GM11168 (cell line): Measurements from ENCODE around the gene FAM83D.

Source experiments
- in situ Hi-C: fragments of 300-500 bp; cut with MboI; formaldehyde crosslinking; loops from one replicate; pipeline ENCODE4 v1.12.0; 2022; ENCODE audit warnings: low sequenced_read_pairs; ENCODE audit not compliant: unreplicated experiment

Gene FAM83D

GRCh38 chr20:38961530-38962043 is 35.4 kb downstream of the FAM83D start:
- in situ Hi-C loops: no loop called here

GRCh38 chr20:38962044-38962927 is 36.1 kb downstream of the FAM83D start, which contains the start of gene DHX35:
Gene DHX35, plus strand, starts transcription at chr20:38962344. Its CDS starts 24 bp downstream, at chr20:38962368.
- in situ Hi-C loops: no loop called here

- in situ Hi-C loops: no loop called here
Observed at GRCh38 chr20:38962928-38963401, 36.7 kb downstream of the FAM83D start.

GRCh38 chr20:38963745-38964144 is 37.5 kb downstream of the FAM83D start:
- in situ Hi-C loops: no loop called here

- in situ Hi-C loops: no loop called here
Observed at GRCh38 chr20:38965264-38965663, 39.0 kb downstream of the FAM83D start.

GRCh38 chr20:38968090-38968489 is 41.9 kb downstream of the FAM83D start:
- in situ Hi-C loops: no loop called here

- in situ Hi-C loops: no loop called here
Observed at GRCh38 chr20:38969708-38970107, 43.5 kb downstream of the FAM83D start.

- in situ Hi-C loops: no loop called here
Observed at GRCh38 chr20:38970302-38970701, 44.1 kb downstream of the FAM83D start.

GRCh38 chr20:38973107-38973506 is 46.9 kb downstream of the FAM83D start:
- in situ Hi-C loops: no loop called here

- in situ Hi-C loops: no loop called here
Observed at GRCh38 chr20:38973645-38974044, 47.4 kb downstream of the FAM83D start.

GRCh38 chr20:38975539-38976120 is 49.4 kb downstream of the FAM83D start:
- in situ Hi-C loops: no loop called here

GRCh38 chr20:38979434-38979833 is 53.2 kb downstream of the FAM83D start:
- in situ Hi-C loops: no loop called here

- in situ Hi-C loops: no loop called here
Observed at GRCh38 chr20:38979842-38980241, 53.6 kb downstream of the FAM83D start.

- in situ Hi-C loops: no loop called here
Observed at GRCh38 chr20:38982291-38982690, 56.1 kb downstream of the FAM83D start.

GRCh38 chr20:38985060-38985459 is 58.8 kb downstream of the FAM83D start:
- in situ Hi-C loops: no loop called here

GRCh38 chr20:38985603-38986170 is 59.5 kb downstream of the FAM83D start:
- in situ Hi-C loops: no loop called here

- in situ Hi-C loops: no loop called here
Observed at GRCh38 chr20:38986663-38987062, 60.4 kb downstream of the FAM83D start.

- in situ Hi-C loops: no loop called here
Observed at GRCh38 chr20:38987777-38988176, 61.6 kb downstream of the FAM83D start.

- in situ Hi-C loops: no loop called here
Observed at GRCh38 chr20:38990728-38991127, 64.5 kb downstream of the FAM83D start.

- in situ Hi-C loops: no loop called here
Observed at GRCh38 chr20:38991814-38992704, 65.8 kb downstream of the FAM83D start.
